ENCODE results near the gene DCTN5. TPM values are rescaled to one million over a fixed set of nuclear protein-coding genes. Genes with fewer than 3 reads are reported as not detected.
A peak's percentile ranks its signal among the peaks of the same experiment; 100 is the strongest.

Gene DCTN5
- total RNA-seq, 4 donors from 2014 or later: 22.9 to 34.4 (median 24.8) TPM

DNA sequence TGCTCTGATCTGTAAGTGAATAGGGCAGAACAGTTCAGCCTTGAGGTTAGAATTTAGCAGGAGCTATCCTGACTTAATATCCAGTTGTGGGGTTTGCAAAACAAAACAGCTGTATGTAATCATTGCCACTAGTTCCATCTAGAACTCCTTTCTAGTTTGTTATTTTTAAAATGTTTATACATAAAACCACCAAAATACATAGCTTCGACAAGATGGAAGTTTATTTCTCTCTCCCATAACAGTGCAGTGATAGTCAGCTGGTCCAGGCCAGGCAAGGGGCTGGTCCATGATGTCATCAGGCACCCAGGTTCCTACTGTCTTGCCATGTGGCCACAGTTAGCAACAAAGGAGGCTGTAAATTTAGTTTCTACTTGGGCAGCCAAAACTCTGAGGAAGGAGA lies 27.0 kb downstream of the DCTN5 start:
- no peak for ATAC-seq
- intact Hi-C loops (cut with DNase I; ENCODE audit: low total_unique reads): no loop called here
- no peak for TF ChIP-seq POLR2A (IDR thresholded peaks at IDR 0.05)
- Histone ChIP-seq H3K36me3 (peaks cover 0 to 63% of the 10 kb centered on the region in 2 donors), H3K4me3 (no peak overlapping the region), H3K27me3 (no peaks in the 10 kb centered on the region), H3K27ac (no peak overlapping the region), H3K9me3 (no peaks in the 10 kb centered on the region), H3K4me1 (peaks cover 16 to 33% of the 10 kb centered on the region in 2 donors)
- no peak for DNase-seq
- in situ Hi-C loops (cut with MboI; ENCODE audit: low sequenced_read_pairs in 4 of 4): loop anchor here in 1 of 4 donors (25.0 kb wide), 1 partner anchor 844 kb away; no protein-coding TSS in a partner anchor

GRCh38 chr16:23668873-23669272 lies 27.6 kb downstream of the DCTN5 start:
- intact Hi-C loops (cut with DNase I; ENCODE audit: low total_unique reads): no loop called here
- Histone ChIP-seq H3K27me3 (no peaks in the 10 kb centered on the region), H3K4me1 (peaks cover 16 to 33% of the 10 kb centered on the region in 2 donors), H3K27ac (peak overlapping the region in 2 of 4 donors; percentile 77 to 81), H3K36me3 (peaks cover 0 to 58% of the 10 kb centered on the region in 2 donors), H3K9me3 (no peaks in the 10 kb centered on the region), H3K4me3 (no peak overlapping the region)
- ATAC-seq (no peak), DNase-seq (no peak)
- TF ChIP-seq, protein P1, sequence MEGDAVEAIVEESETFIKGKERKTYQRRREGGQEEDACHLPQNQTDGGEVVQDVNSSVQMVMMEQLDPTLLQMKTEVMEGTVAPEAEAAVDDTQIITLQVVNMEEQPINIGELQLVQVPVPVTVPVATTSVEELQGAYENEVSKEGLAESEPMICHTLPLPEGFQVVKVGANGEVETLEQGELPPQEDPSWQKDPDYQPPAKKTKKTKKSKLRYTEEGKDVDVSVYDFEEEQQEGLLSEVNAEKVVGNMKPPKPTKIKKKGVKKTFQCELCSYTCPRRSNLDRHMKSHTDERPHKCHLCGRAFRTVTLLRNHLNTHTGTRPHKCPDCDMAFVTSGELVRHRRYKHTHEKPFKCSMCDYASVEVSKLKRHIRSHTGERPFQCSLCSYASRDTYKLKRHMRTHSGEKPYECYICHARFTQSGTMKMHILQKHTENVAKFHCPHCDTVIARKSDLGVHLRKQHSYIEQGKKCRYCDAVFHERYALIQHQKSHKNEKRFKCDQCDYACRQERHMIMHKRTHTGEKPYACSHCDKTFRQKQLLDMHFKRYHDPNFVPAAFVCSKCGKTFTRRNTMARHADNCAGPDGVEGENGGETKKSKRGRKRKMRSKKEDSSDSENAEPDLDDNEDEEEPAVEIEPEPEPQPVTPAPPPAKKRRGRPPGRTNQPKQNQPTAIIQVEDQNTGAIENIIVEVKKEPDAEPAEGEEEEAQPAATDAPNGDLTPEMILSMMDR (IDR thresholded peaks at IDR 0.05 in 4 of 5, conservative IDR thresholded peaks at IDR 0.05 in 1 of 5): no peak
- no peak for TF ChIP-seq POLR2A (IDR thresholded peaks at IDR 0.05)
- in situ Hi-C loops (cut with MboI; ENCODE audit: low sequenced_read_pairs in 4 of 4): loop anchor here in 1 of 4 donors (25.0 kb wide), 1 partner anchor 843 kb away; no protein-coding TSS in a partner anchor

- Histone ChIP-seq H3K36me3 (peaks cover 0 to 49% of the 10 kb centered on the region in 2 donors), H3K27ac (peak overlapping the region; percentile 50 to 81 (median 72)), H3K27me3 (no peaks in the 10 kb centered on the region), H3K4me1 (peaks cover 16 to 33% of the 10 kb centered on the region in 2 donors), H3K9me3 (no peaks in the 10 kb centered on the region), H3K4me3 (no peak overlapping the region)
- in situ Hi-C loops (cut with MboI; ENCODE audit: low sequenced_read_pairs in 4 of 4) (loop anchor here in 1 of 4 donors (25.0 kb wide), 1 partner anchor 842 kb away; no protein-coding TSS in a partner anchor), intact Hi-C loops (cut with DNase I; ENCODE audit: low total_unique reads) (no loop called here)
- ATAC-seq (peak; percentile 94 to 99), DNase-seq (peak; percentile 47 to 86)
- TF ChIP-seq POLR2A (IDR thresholded peaks at IDR 0.05): no peak
- TF ChIP-seq, protein P1 (IDR thresholded peaks at IDR 0.05 in 4 of 5, conservative IDR thresholded peaks at IDR 0.05 in 1 of 5): no peak
These were observed 29.0 kb downstream of the DCTN5 start for GRCh38 chr16:23670137-23670776.

- Histone ChIP-seq H3K36me3 (peaks cover 0 to 12% of the 10 kb centered on the region in 2 donors), H3K27ac (no peak overlapping the region), H3K27me3 (no peaks in the 10 kb centered on the region), H3K4me1 (peaks cover 23 to 31% of the 10 kb centered on the region in 2 donors), H3K9me3 (no peaks in the 10 kb centered on the region), H3K4me3 (no peak overlapping the region)
- no peak for ATAC-seq
- DNase-seq: no peak
- intact Hi-C loops (cut with DNase I; ENCODE audit: low total_unique reads) (no loop called here), in situ Hi-C loops (cut with MboI; ENCODE audit: low sequenced_read_pairs in 4 of 4) (loop anchor here in 1 of 4 donors (25.0 kb wide), 1 partner anchor 838 kb away; no protein-coding TSS in a partner anchor)
- TF ChIP-seq, protein P1 (IDR thresholded peaks at IDR 0.05 in 4 of 5, conservative IDR thresholded peaks at IDR 0.05 in 1 of 5): no peak
- no peak for TF ChIP-seq POLR2A (IDR thresholded peaks at IDR 0.05)
These were observed 32.8 kb downstream of the DCTN5 start for GRCh38 chr16:23673971-23674614.

GRCh38 chr16:23676924-23677480 lies 35.7 kb downstream of the DCTN5 start:
- no peak for ATAC-seq
- Histone ChIP-seq H3K9me3 (no peaks in the 10 kb centered on the region), H3K27ac (no peak overlapping the region), H3K36me3 (peaks cover 0 to 21% of the 10 kb centered on the region in 2 donors), H3K27me3 (no peaks in the 10 kb centered on the region), H3K4me1 (peaks cover 5 to 8% of the 10 kb centered on the region in 2 donors), H3K4me3 (no peak overlapping the region)
- TF ChIP-seq, protein P1 (IDR thresholded peaks at IDR 0.05 in 4 of 5, conservative IDR thresholded peaks at IDR 0.05 in 1 of 5): no peak
- no peak for TF ChIP-seq POLR2A (IDR thresholded peaks at IDR 0.05)
- intact Hi-C loops (cut with DNase I; ENCODE audit: low total_unique reads) (no loop called here), in situ Hi-C loops (cut with MboI; ENCODE audit: low sequenced_read_pairs in 4 of 4) (no loop called here)
- DNase-seq: no peak

All from gastrocnemius medialis (tissue), 4 donors.